DMS 273 (cell line): ENCODE measurements around the gene LPP.
"Not testable (repeated sequence)": the region's sequence is repeated elsewhere in the genome, so short reads cannot be mapped to it uniquely, and the experiment has no call there.

ENCODE experiments used
- DNase-seq: peaks from one replicate; lab custom pipeline; 2025; ENCODE audit not compliant: unreplicated experiment; lab: John Stamatoyannopoulos, UW

LPP gene

DNA sequence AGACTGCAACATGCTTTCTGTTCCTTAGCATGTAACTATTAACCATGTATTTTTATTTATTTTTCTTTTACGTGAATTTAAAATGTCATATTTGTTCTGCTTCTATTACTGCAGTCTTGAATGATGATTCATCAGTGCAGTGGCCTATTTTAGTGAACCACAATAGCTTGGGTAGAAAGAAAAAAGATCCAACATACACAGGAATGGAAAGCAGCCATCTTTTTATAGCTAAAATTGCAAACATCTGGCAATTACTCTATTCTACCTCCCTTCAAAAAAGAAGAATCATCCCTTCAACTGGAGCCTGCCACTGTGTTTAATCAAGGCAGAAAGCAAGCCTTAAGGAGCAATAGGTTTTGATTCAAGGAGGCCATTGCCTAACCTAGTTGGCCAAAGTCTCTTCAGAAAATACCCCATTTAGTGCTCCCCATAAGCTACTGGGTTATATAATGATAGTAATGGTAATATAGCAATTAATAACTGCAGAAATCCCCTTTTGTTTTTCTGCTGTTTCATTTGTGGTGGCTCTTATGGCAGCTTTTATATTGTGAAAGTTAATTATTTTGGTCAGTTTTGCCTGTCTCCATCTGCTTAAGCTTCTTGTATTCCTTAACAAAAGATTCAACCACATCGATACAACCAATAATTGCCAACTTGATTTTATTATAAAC lies 267.3 kb downstream of the LPP start:
- DNase-seq = no peak

- peak; percentile 12 for DNase-seq
Measured at GRCh38 chr3:188421836-188422540, 268.0 kb downstream of the LPP start.

DNA sequence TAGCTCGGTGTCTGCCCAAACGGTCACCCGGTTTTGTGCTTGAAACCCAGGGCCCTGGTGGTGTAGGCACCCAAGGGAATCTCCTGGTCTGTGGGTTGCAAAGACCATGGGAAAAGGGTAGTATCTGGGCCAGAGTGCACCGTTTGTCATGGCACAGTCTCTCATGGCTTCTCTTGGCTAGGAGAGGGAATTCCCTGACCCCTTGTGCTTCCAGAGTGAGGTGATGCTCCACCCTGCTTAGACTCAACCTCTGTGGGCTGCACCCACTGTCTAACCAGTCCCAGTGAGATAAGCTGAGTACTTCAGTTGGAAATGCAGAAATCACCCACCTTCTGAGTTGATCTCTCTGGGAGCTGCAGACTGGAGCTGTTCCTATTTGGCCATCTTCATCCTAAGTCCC lies 274.0 kb downstream of the LPP start:
- DNase-seq = not testable (repeated sequence)

- DNase-seq = no peak
Measured at GRCh38 chr3:188431040-188431439, 277.1 kb downstream of the LPP start.

DNA sequence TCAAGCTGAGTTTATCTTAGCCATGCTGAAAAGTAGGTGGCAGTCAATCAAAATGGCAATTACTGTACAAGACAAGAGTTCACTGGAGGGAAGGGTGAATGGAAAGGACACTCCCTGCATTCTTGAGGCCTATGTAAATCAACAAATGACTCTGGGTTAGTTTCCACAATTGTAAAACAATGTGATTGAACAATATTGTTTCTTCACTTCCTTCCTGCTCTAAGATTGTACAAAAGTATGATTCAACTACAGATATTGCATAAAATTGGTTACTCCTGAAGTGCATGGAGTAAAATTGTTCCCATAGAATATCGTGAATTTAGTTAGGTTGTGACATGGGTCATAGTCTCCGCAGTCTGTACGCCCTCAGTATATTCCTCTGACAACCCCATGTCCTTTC lies 277.6 kb downstream of the LPP start:
- DNase-seq = no peak

DNA sequence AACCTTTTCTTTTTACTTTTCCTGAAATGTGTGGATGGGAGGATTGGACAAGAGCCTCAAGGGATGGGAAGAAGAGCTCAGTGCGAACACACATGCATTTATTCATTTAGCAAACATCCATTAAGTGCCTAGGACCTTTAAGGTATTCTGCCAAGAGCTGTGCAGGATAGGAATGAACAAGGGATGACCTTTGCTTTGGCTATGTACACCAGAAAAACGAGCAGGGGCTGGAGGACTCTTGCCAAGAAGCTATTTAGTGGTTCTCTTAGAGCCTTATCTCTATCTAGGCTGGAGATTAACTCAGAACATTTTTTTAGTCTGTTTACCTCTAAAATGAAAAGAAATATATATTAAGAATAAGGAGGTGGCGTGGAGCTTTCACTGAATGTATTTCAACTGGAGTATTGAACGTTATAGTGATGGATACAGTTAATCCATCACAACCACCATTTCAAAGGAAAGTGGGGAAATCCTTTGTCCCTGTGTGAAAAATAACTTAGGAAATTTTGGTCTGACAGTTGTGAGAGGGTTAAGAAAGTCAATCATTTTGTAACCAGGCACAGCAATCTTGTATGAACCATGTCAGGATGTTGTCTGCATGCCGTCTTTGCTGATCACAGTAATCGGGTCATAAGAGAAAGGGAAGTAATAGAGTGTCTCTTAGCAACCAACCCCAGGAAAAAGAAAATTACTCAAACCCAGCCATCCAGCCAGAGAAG lies 279.0 kb downstream of the LPP start:
- no peak for DNase-seq

DNA sequence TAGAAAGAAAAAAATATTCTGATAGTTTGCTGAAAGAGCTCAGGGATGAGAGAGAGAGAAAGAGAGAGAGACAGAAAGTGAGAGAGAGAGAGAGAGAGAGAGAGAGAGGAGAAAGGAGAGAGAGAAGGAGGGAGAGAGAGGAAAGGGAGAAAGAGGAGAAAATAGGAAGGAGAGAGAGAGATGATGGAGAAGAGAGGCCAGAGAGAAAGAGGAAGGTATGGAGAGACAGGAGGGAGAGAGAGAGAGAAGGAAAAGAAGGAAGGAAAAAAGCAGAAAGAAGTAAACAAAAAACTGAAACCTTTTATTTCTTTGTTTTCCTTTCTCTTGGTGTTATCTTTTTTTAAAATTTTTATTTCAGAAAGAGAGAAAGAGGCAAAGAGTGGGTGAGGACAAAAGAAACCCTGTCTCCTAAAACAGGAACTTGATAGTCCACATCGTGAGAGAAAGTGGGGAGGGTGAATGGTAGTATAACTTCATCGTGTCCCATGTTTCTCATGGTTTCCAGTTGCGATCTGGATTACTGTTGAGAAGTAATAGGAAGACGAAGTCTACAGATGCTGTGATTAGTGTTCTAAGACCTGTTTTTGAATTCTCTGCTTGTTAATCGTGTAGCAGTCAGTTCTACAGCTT lies 279.7 kb downstream of the LPP start:
- no peak for DNase-seq

GRCh38 chr3:188434594-188434993 lies 280.6 kb downstream of the LPP start:
- no peak for DNase-seq

- no peak for DNase-seq
Measured at GRCh38 chr3:188435266-188435665, 281.3 kb downstream of the LPP start.

DNA sequence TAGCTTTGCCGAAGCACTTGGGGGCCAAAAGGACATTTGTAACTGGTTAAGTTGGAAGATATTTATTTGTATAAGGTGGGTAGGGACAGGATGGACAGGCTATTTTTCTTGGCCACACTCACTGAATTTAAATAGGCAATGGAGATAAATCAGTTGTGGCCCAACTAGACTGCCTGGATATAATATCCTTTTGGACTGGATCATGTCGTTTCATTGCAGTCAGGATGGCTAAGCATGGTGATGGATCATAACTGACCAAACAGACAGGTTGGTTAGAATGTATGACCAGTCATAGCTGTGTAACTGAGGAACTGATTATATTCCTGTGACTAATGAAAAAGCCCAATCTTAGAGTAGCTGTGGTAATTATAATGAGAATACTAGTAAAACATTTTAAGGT lies 284.0 kb downstream of the LPP start:
- DNase-seq = no peak

GRCh38 chr3:188439080-188439479 lies 285.1 kb downstream of the LPP start:
- DNase-seq = no peak

GRCh38 chr3:188440340-188440972 lies 286.5 kb downstream of the LPP start:
- no peak for DNase-seq

GRCh38 chr3:188442430-188442829 lies 288.5 kb downstream of the LPP start:
- DNase-seq = no peak

- DNase-seq = not testable (repeated sequence)
Measured at GRCh38 chr3:188445175-188445574, 291.2 kb downstream of the LPP start.

- no peak for DNase-seq
Measured at GRCh38 chr3:188446014-188446413, 292.1 kb downstream of the LPP start.

- DNase-seq = no peak
Measured at GRCh38 chr3:188446766-188447165, 292.8 kb downstream of the LPP start.

- no peak for DNase-seq
Measured at GRCh38 chr3:188448813-188449212, 294.9 kb downstream of the LPP start.

DNA sequence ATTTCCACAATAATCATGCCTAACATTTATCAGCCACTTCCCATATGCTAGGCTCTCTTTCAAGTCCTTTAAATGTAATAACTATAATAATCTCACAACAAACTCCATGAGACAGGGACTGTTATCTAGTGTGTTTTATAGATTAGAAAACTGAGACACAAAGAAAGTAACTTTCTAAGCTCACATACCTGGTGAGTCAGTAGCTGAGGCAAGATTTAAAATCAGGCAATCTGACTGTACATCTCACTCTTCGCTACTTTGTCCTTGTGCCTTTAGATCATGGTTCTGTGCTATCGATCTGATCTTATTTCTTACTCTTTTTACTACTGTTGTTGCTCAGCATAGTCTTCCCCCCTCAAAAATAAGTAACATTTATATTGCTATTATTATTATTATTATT lies 295.5 kb downstream of the LPP start:
- no peak for DNase-seq

GRCh38 chr3:188452158-188452772 lies 298.3 kb downstream of the LPP start:
- DNase-seq = no peak

GRCh38 chr3:188453431-188454384 lies 299.8 kb downstream of the LPP start:
- no peak for DNase-seq
